ENCODE measurements around the gene CST7. TPM values are rescaled to one million over a fixed set of nuclear protein-coding genes. Genes with fewer than 3 reads are reported as not detected.

Gene CST7
- polyA plus RNA-seq, 1 experiment, result not detected

- H3K27ac ChIP-seq (ENCODE audit: low read depth, low read length), result no peak overlapping the region
- ChIA-PET CTCF (interaction anchor here (7.1 kb wide), 1 partner anchor 755 kb away, joined by 96 read pairs; no protein-coding TSS in a partner anchor), POLR2A (no interaction called here)
- no peak overlapping the region for H3K4me3 ChIP-seq (ENCODE audit: low read depth, low read length)
- DNase-seq (ENCODE audit: low read depth, low spot score), result no peak
- no peaks in the 10 kb centered on the region for H3K27me3 ChIP-seq (ENCODE audit: control insufficient read depth, insufficient read depth, low read length)
- H3K9me3 ChIP-seq (ENCODE audit: control insufficient read depth, insufficient read depth, low read length), result no peaks in the 10 kb centered on the region
- TF ChIP-seq CTCF (IDR thresholded peaks at IDR 0.05; ENCODE audit: low read depth, low read length), result no peak
Observed at GRCh38 chr20:24914388-24915241, 34.5 kb upstream of the CST7 start.

GRCh38 chr20:24915440-24915839 lies 33.6 kb upstream of the CST7 start:
- DNase-seq (ENCODE audit: low read depth, low spot score), result no peak
- no peak overlapping the region for H3K4me3 ChIP-seq (ENCODE audit: low read depth, low read length)
- no peak for TF ChIP-seq CTCF (IDR thresholded peaks at IDR 0.05; ENCODE audit: low read depth, low read length)
- H3K27me3 ChIP-seq (ENCODE audit: control insufficient read depth, insufficient read depth, low read length), result no peaks in the 10 kb centered on the region
- POLR2A ChIA-PET, result no interaction called here
- no peak overlapping the region for H3K27ac ChIP-seq (ENCODE audit: low read depth, low read length)
- CTCF ChIA-PET, result interaction anchor here (0.7 to 7.1 kb wide), 2 partner anchors 369 to 756 kb away, joined by 3 to 96 read pairs; no protein-coding TSS in a partner anchor
- no peaks in the 10 kb centered on the region for H3K9me3 ChIP-seq (ENCODE audit: control insufficient read depth, insufficient read depth, low read length)

- H3K9me3 ChIP-seq (ENCODE audit: control insufficient read depth, insufficient read depth, low read length), result no peaks in the 10 kb centered on the region
- ChIA-PET CTCF (interaction anchor here (0.7 to 7.1 kb wide), 2 partner anchors 370 to 756 kb away, joined by 3 to 96 read pairs; no protein-coding TSS in a partner anchor), POLR2A (no interaction called here)
- no peaks in the 10 kb centered on the region for H3K27me3 ChIP-seq (ENCODE audit: control insufficient read depth, insufficient read depth, low read length)
- H3K4me3 ChIP-seq (ENCODE audit: low read depth, low read length), result no peak overlapping the region
- no peak for DNase-seq (ENCODE audit: low read depth, low spot score)
- no peak for TF ChIP-seq CTCF (IDR thresholded peaks at IDR 0.05; ENCODE audit: low read depth, low read length)
- no peak overlapping the region for H3K27ac ChIP-seq (ENCODE audit: low read depth, low read length)
Observed at GRCh38 chr20:24915892-24916291, 33.2 kb upstream of the CST7 start.

GRCh38 chr20:24916412-24916811 lies 32.7 kb upstream of the CST7 start:
- ChIA-PET POLR2A (no interaction called here), CTCF (interaction anchor here (1.5 to 7.1 kb wide), 2 partner anchors 23 to 757 kb away, joined by 4 to 96 read pairs; no protein-coding TSS in a partner anchor)
- Histone ChIP-seq H3K4me3 (ENCODE audit: low read depth, low read length) (no peak overlapping the region), H3K27me3 (ENCODE audit: control insufficient read depth, insufficient read depth, low read length) (no peaks in the 10 kb centered on the region), H3K9me3 (ENCODE audit: control insufficient read depth, insufficient read depth, low read length) (no peaks in the 10 kb centered on the region), H3K27ac (ENCODE audit: low read depth, low read length) (no peak overlapping the region)
- DNase-seq (ENCODE audit: low read depth, low spot score), result no peak
- TF ChIP-seq CTCF (IDR thresholded peaks at IDR 0.05; ENCODE audit: low read depth, low read length), result no peak

GRCh38 chr20:24917056-24917455 lies 32.0 kb upstream of the CST7 start:
- ChIA-PET POLR2A (no interaction called here), CTCF (interaction anchor here (1.1 to 7.1 kb wide), 7 partner anchors 13 to 1028 kb away, joined by 3 to 96 read pairs (median 4); no protein-coding TSS in a partner anchor)
- H3K27ac ChIP-seq (ENCODE audit: low read depth, low read length), result no peak overlapping the region
- TF ChIP-seq CTCF (IDR thresholded peaks at IDR 0.05; ENCODE audit: low read depth, low read length), result no peak
- no peak overlapping the region for H3K4me3 ChIP-seq (ENCODE audit: low read depth, low read length)
- no peak for DNase-seq (ENCODE audit: low read depth, low spot score)
- no peaks in the 10 kb centered on the region for H3K9me3 ChIP-seq (ENCODE audit: control insufficient read depth, insufficient read depth, low read length)
- H3K27me3 ChIP-seq (ENCODE audit: control insufficient read depth, insufficient read depth, low read length), result no peaks in the 10 kb centered on the region

All from AG04450 (cell line).